ENCODE measurements around the gene CD247.

CD247 gene

GRCh38 chr1:167439301-167439988 lies 78.9 kb downstream of the CD247 start:
- H3K4me3 ChIP-seq (ENCODE audit: low read depth, low read length) = peak overlapping the region; percentile 56
- TF ChIP-seq CTCF (IDR thresholded peaks at IDR 0.05; ENCODE audit: borderline replicate concordance, insufficient read depth, low read depth, low read length) = no peak

GRCh38 chr1:167438171-167439138 lies 79.9 kb downstream of the CD247 start:
- no peak for TF ChIP-seq CTCF (IDR thresholded peaks at IDR 0.05; ENCODE audit: borderline replicate concordance, insufficient read depth, low read depth, low read length)
- H3K4me3 ChIP-seq (ENCODE audit: low read depth, low read length) = no peak overlapping the region

GRCh38 chr1:167435484-167435883 lies 82.8 kb downstream of the CD247 start:
- no peak overlapping the region for H3K4me3 ChIP-seq (ENCODE audit: low read depth, low read length)
- no peak for TF ChIP-seq CTCF (IDR thresholded peaks at IDR 0.05; ENCODE audit: borderline replicate concordance, insufficient read depth, low read depth, low read length)

GRCh38 chr1:167434306-167434705 lies 84.0 kb downstream of the CD247 start:
- H3K4me3 ChIP-seq (ENCODE audit: low read depth, low read length) = no peak overlapping the region
- TF ChIP-seq CTCF (IDR thresholded peaks at IDR 0.05; ENCODE audit: borderline replicate concordance, insufficient read depth, low read depth, low read length) = no peak

- TF ChIP-seq CTCF (IDR thresholded peaks at IDR 0.05; ENCODE audit: borderline replicate concordance, insufficient read depth, low read depth, low read length) = no peak
- no peak overlapping the region for H3K4me3 ChIP-seq (ENCODE audit: low read depth, low read length)
Observed at GRCh38 chr1:167433884-167434283, 84.4 kb downstream of the CD247 start.

- no peak for TF ChIP-seq CTCF (IDR thresholded peaks at IDR 0.05; ENCODE audit: borderline replicate concordance, insufficient read depth, low read depth, low read length)
Observed at GRCh38 chr1:167432780-167433179, 85.5 kb downstream of the CD247 start.

More at GRCh38 chr1:167432780-167433179, 85.5 kb downstream of the CD247 start:
- no peak overlapping the region for H3K4me3 ChIP-seq (ENCODE audit: low read depth, low read length)

Data from GM12875 (cell line).